ENCODE results near the gene GCFC2. TPM values are rescaled to one million over a fixed set of nuclear protein-coding genes. Genes with fewer than 3 reads are reported as not detected.

Gene GCFC2
- total RNA-seq, 1 experiment from 2014 or later: 20.1 TPM

DNA sequence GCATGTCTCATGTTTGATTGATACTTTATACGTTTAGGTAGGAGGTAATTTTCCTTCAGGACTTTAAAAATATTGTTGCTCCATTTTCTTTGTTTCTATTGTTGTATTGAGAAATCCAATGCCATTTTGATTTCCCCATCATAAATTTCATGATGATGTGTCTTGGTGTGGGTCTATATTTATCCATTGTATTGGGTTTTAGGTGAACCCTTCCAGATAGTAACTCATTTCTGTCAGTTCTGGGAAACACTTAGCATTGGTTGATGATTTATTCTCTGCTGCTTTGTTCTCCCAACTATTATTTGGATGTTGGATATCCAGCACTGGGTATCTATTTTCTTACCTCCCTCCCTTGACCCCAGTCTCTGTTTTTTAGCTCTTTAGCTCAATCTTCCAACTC lies 54.2 kb downstream of the GCFC2 start:
- H3K9me3 ChIP-seq (ENCODE audit: control insufficient read depth in 1 of 2, insufficient read depth in 1 of 2, low read depth in 1 of 2, low read length in 2 of 2): no peaks in the 10 kb centered on the region
- H3K27me3 ChIP-seq (ENCODE audit: insufficient read depth, low read length): no peaks in the 10 kb centered on the region
- ChIA-PET RAD21 (ENCODE audit: low non-redundant PET in 1 of 2, low total read pairs in 2 of 2, uncharacterized antibody in 2 of 2, unreplicated experiment in 2 of 2) (no interaction called here), POLR2A (no interaction called here), CTCF (interaction anchor here (1.9 kb wide), 1 partner anchor 20 kb away, joined by 4 read pairs; no protein-coding TSS in a partner anchor)
- ATAC-seq (no peak), DNase-seq (ENCODE audit: low read depth, low spot score) (no peak)
- peaks cover 43 to 54% of the 10 kb centered on the region in 2 experiments; a peak in 3 of 4 replicates for H3K36me3 ChIP-seq (ENCODE audit: control insufficient read depth in 1 of 2, insufficient read depth in 2 of 2, low read length in 2 of 2)
- H3K4me1 ChIP-seq (ENCODE audit: control insufficient read depth in 1 of 2, insufficient read depth in 2 of 2, low read length in 2 of 2): no peaks in the 10 kb centered on the region
- no peak overlapping the region for H3K4me2 ChIP-seq (ENCODE audit: low read length)
- H3K9ac ChIP-seq (ENCODE audit: low read length): no peak overlapping the region
- H3K9me2 ChIP-seq (ENCODE audit: insufficient read depth): no peaks in the 10 kb centered on the region
- TF ChIP-seq JUND (IDR thresholded peaks at IDR 0.05): no peak
- no peak for TF ChIP-seq CBX3 (IDR thresholded peaks at IDR 0.05; ENCODE audit: low read depth)
- no peak for TF ChIP-seq ELF1 (IDR thresholded peaks at IDR 0.05; ENCODE audit: borderline replicate concordance, low read depth)
- TF ChIP-seq FOSL1 (IDR thresholded peaks at IDR 0.05; ENCODE audit: low read depth): no peak
- no peak for TF ChIP-seq RAD21 (IDR thresholded peaks at IDR 0.05; ENCODE audit: low read depth)
- TF ChIP-seq CTCF (IDR thresholded peaks at IDR 0.05 in 2 of 3, conservative IDR thresholded peaks at IDR 0.05 in 1 of 3; ENCODE audit: borderline replicate concordance in 1 of 3, insufficient read depth in 1 of 3, low read depth in 2 of 3, low read length in 2 of 3): no peak
- no peak for TF ChIP-seq EZH2 (IDR thresholded peaks at IDR 0.05)
- TF ChIP-seq SP1 (IDR thresholded peaks at IDR 0.05; ENCODE audit: low read depth): no peak
- TF ChIP-seq SIN3A (IDR thresholded peaks at IDR 0.05; ENCODE audit: low read depth): no peak
- no peak for TF ChIP-seq POLR2AphosphoS5 (IDR thresholded peaks at IDR 0.05; ENCODE audit: low read depth, low read length)
- TF ChIP-seq POLR2A (IDR thresholded peaks at IDR 0.05; ENCODE audit: borderline replicate concordance, extremely low read depth, insufficient read depth, insufficient read length): no peak
- no peak for TF ChIP-seq EZH2phosphoT487 (IDR thresholded peaks at IDR 0.05; ENCODE audit: borderline replicate concordance)
- no peak overlapping the region for H3K4me3 ChIP-seq (replicated peaks in 1 of 2; ENCODE audit: low read depth in 1 of 2, low read length in 2 of 2)
- BruUV-seq (replicated peaks): no TSS peak
- H3K79me2 ChIP-seq (ENCODE audit: insufficient read depth, low read length): peaks cover 57% of the 10 kb centered on the region
- H4K20me1 ChIP-seq (ENCODE audit: insufficient read depth): no peaks in the 10 kb centered on the region
- H3K27ac ChIP-seq (ENCODE audit: low read depth, low read length): no peak overlapping the region
- intact Hi-C loops (cut with micrococcal nuclease): no loop called here
- no peak overlapping the region for H2AFZ ChIP-seq (ENCODE audit: low read depth, low read length, poor library complexity, severe bottlenecking)

Data from HCT116 (cell line).